RWPE2 (cell line): ENCODE data around the gene PDZD8.

Experiments
- ATAC-seq: fragments of 200-7000 bp; cut with Tn5 transposase; 3 replicates; pipeline ENCODE4 v1.9.1; 2021; ENCODE audit warnings: low read depth
- DNase-seq: peaks from one replicate; pipeline ENCODE4 v3.0.0-alpha.2; 2020; ENCODE audit warnings: low spot score
- H3K27ac ChIP-seq: fragments of 450-650 bp; 2 replicates; pipeline ENCODE4 v1.5.1; 2017; ENCODE audit warnings: mild to moderate bottlenecking; ENCODE audit not compliant: poor library complexity, severe bottlenecking
- H3K27me3 ChIP-seq: fragments of 250-450 bp; sonication (Bioruptor Pico); 2 replicates; pipeline ENCODE4 v1.5.1; 2021; ENCODE audit warnings: mild to moderate bottlenecking, moderate library complexity; ENCODE audit not compliant: insufficient read depth, poor library complexity, severe bottlenecking
- H3K36me3 ChIP-seq: fragments of 250-450 bp; sonication (Bioruptor Pico); 2 replicates; pipeline ENCODE4 v1.5.1; 2020; ENCODE audit warnings: low read depth, mild to moderate bottlenecking, moderate library complexity
- H3K4me1 ChIP-seq: fragments of 250-450 bp; sonication (Bioruptor Pico); 2 replicates; pipeline ENCODE4 v1.5.1; 2021; ENCODE audit warnings: mild to moderate bottlenecking, moderate library complexity; ENCODE audit not compliant: insufficient read depth, poor library complexity, severe bottlenecking
- H3K4me3 ChIP-seq: fragments of 250-450 bp; sonication (Bioruptor Pico); 2 replicates; pipeline ENCODE4 v1.5.1; 2021; ENCODE audit warnings: mild to moderate bottlenecking, moderate library complexity; ENCODE audit not compliant: severe bottlenecking
- H3K9me3 ChIP-seq: fragments of 250-450 bp; sonication (Bioruptor Pico); 2 replicates; pipeline ENCODE4 v1.5.1; 2021; ENCODE audit warnings: mild to moderate bottlenecking, moderate library complexity; ENCODE audit not compliant: severe bottlenecking
- TF ChIP-seq, protein P1 (sequence below): fragments of 450-650 bp; IDR thresholded peaks from one replicate; pipeline ENCODE4 v1.5.1; 2017; ENCODE audit warnings: mild to moderate bottlenecking, moderate library complexity; ENCODE audit not compliant: poor library complexity, severe bottlenecking

Gene PDZD8

DNA sequence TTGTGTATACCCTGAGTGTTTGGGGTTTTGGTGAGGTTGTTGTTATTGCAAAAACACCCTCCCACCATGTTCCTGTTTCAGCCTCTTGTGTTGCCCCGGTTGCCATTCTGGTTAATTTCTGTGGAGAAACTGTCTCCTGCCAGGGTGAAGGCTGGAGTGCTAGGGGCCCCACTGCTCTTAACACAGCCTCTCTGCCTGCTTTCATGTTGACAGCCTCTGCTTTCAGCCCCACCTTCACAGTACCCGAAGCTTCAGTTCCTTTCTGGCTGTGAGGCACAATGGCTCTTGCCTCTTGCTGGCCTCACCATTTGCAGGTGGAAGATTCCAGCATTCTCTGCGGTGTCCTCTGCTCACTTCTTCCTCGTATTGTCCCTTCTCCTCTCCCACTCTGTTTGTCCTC lies 115.2 kb downstream of the PDZD8 start:
- DNase-seq: no peak
- Histone ChIP-seq H3K36me3 (no peaks in the 10 kb centered on the region), H3K4me3 (no peak overlapping the region), H3K27ac (no peak overlapping the region), H3K4me1 (no peaks in the 10 kb centered on the region), H3K27me3 (peaks cover 3% of the 10 kb centered on the region), H3K9me3 (no peaks in the 10 kb centered on the region)
- TF ChIP-seq, protein P1, sequence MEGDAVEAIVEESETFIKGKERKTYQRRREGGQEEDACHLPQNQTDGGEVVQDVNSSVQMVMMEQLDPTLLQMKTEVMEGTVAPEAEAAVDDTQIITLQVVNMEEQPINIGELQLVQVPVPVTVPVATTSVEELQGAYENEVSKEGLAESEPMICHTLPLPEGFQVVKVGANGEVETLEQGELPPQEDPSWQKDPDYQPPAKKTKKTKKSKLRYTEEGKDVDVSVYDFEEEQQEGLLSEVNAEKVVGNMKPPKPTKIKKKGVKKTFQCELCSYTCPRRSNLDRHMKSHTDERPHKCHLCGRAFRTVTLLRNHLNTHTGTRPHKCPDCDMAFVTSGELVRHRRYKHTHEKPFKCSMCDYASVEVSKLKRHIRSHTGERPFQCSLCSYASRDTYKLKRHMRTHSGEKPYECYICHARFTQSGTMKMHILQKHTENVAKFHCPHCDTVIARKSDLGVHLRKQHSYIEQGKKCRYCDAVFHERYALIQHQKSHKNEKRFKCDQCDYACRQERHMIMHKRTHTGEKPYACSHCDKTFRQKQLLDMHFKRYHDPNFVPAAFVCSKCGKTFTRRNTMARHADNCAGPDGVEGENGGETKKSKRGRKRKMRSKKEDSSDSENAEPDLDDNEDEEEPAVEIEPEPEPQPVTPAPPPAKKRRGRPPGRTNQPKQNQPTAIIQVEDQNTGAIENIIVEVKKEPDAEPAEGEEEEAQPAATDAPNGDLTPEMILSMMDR: no peak
- ATAC-seq: no peak

DNA sequence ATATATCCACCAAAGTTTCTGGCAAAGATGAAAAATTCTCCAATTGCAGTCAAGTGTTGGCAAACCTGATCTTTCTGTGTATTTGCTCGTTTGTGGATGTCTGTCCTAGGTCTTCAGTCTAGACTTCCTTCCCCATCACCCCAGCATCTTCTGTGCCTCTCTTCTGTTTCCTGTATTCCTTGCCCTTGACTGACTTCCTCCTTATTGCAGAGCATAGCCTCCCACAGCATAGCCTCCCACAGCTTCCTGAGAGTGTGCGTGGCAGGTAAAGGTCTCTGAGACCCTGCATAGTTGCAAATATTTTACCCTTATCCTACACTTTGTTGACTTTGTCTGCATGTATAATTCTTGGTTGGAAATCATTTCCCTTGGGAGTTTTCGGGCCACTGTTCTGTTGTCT lies 116.0 kb downstream of the PDZD8 start:
- DNase-seq: no peak
- H3K27me3 ChIP-seq: peaks cover 3% of the 10 kb centered on the region

DNA sequence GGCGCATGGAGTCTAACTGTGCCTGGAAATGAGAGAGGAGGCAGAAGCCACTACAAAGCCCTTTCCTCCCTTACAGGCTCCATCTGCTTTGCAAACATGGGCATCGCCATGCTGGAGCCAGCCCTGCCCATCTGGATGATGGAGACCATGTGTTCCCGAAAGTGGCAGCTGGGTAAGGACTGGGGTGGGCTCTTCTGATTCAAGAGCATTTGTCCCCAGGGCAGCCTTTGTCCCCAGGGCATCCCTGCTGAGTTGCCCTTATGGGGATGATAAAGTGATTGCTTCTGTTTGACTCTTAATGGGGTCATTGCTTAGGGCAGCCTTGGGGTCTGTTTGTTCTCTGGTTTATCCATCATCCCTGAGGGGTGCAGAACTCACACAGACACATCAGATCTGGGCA lies 117.5 kb downstream of the PDZD8 start:
- no peaks in the 10 kb centered on the region for H3K36me3 ChIP-seq

More for the DNA sequence above, 116.0 kb downstream of the PDZD8 start:
- no peaks in the 10 kb centered on the region for H3K36me3 ChIP-seq
- TF ChIP-seq, protein P1: no peak
- H3K4me1 ChIP-seq: no peaks in the 10 kb centered on the region
- H3K4me3 ChIP-seq: no peak overlapping the region
- no peak overlapping the region for H3K27ac ChIP-seq
- H3K9me3 ChIP-seq: no peaks in the 10 kb centered on the region
- ATAC-seq: no peak

DNA sequence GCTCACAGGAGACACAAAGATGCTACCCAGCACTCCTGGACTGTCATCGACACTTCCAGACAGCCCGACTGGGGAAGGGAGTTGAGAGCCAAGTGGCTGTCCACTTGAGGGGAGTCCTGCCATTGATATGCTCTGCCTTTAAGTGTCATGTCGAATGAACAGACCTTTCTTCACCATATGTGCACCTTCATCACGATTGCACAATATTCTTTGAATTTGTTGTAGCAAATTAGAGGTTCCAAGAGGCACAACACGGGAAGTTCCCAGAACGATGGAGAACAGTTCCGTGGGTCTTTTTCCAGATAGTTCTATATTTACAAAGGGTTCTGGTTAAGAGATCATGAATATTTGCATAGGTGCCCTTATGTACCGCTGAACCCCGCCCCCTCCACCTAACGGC lies 118.3 kb downstream of the PDZD8 start:
- ATAC-seq (no peak), DNase-seq (no peak)
- H3K36me3 ChIP-seq: no peaks in the 10 kb centered on the region
- TF ChIP-seq, protein P1: no peak
- peaks cover 3% of the 10 kb centered on the region for H3K27me3 ChIP-seq
- H3K9me3 ChIP-seq: no peaks in the 10 kb centered on the region
- no peak overlapping the region for H3K4me3 ChIP-seq
- no peaks in the 10 kb centered on the region for H3K4me1 ChIP-seq
- no peak overlapping the region for H3K27ac ChIP-seq

More for the DNA sequence above, 117.5 kb downstream of the PDZD8 start:
- Histone ChIP-seq H3K27ac (no peak overlapping the region), H3K4me1 (no peaks in the 10 kb centered on the region), H3K27me3 (peaks cover 3% of the 10 kb centered on the region), H3K9me3 (no peaks in the 10 kb centered on the region), H3K4me3 (no peak overlapping the region)
- TF ChIP-seq, protein P1: no peak
- no peak for DNase-seq
- ATAC-seq: no peak

DNA sequence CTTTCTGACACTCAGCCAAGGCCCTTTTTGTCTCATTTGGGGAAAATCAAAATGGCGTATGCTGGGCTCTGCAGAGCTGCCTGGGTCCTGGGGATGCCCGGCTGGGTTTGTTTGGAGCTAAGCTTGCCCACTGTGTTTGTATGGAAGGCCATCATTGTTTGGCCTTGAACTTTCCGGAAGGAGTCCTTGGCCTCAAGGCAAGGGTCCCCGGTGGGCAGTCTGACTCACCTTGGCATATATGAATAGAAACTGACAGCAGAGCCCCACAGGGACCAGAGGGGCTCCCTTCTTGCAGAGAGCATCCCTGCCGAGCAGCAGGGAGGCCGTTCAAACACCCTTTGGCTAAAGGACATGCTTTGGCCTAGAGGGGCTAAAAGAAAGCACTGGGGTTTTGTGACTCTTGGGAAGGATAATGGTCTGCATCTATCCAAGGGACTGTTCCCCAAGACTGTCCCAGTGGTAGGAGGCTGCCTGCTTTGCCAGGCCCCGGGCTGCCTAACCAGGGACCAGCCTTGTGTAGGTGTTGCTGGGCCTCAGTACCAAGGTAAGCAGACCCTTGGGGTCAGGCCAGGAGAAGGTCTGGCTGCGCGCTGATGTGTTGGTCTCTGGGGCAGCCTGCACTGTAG lies 119.3 kb downstream of the PDZD8 start:
- ATAC-seq (no peak), DNase-seq (no peak)
- Histone ChIP-seq H3K4me1 (no peaks in the 10 kb centered on the region), H3K9me3 (no peaks in the 10 kb centered on the region), H3K36me3 (no peaks in the 10 kb centered on the region), H3K4me3 (no peak overlapping the region), H3K27ac (no peak overlapping the region), H3K27me3 (peaks cover 3% of the 10 kb centered on the region)
- TF ChIP-seq, protein P1: no peak
